Fibroblast of skin of left biceps (primary cell): ENCODE data around the gene MDH1B.

ENCODE experiments used
- DNase-seq, 2 experiments: peaks; one replicate each; pipeline ENCODE4 v3.0.0-alpha.2; 2013; ENCODE audit warnings: low read depth in 2 of 2

The MDH1B gene

GRCh38 chr2:206693399-206694137 is 71.6 kb downstream of the MDH1B start:
- peak; percentile 10 to 11 for DNase-seq

- no peak for DNase-seq
These were observed 72.2 kb downstream of the MDH1B start for GRCh38 chr2:206692971-206693370.

- no peak for DNase-seq
These were observed 76.1 kb downstream of the MDH1B start for GRCh38 chr2:206688990-206689389.

GRCh38 chr2:206688453-206688852 is 76.7 kb downstream of the MDH1B start:
- DNase-seq: no peak
